Inflammatory macrophage (primary cell): Measurements from ENCODE around the gene HSD17B1.
A peak's percentile ranks its signal among the peaks of the same experiment; 100 is the strongest.

Experiments
- DNase-seq, 2 donors: peaks; one replicate each; pipeline ENCODE4 v3.0.0-alpha.2; 2020 to 2022

Gene HSD17B1

GRCh38 chr17:42568341-42569111, 15.8 kb downstream of the HSD17B1 start:
- DNase-seq = no peak

- DNase-seq = no peak
Observed at GRCh38 chr17:42571435-42572225, 18.9 kb downstream of the HSD17B1 start.

GRCh38 chr17:42573095-42573494, 20.4 kb downstream of the HSD17B1 start:
- no peak for DNase-seq

- DNase-seq = no peak
Observed at GRCh38 chr17:42574463-42574862, 21.7 kb downstream of the HSD17B1 start.

GRCh38 chr17:42577140-42577531, 24.4 kb downstream of the HSD17B1 start:
- DNase-seq = no peak

- peak; percentile 99 for DNase-seq
Observed at GRCh38 chr17:42577532-42578281, 25.0 kb downstream of the HSD17B1 start, which contains the start of gene PSMC3IP. Gene PSMC3IP, minus strand, starts transcription at chr17:42577729. Its CDS starts 43 bp downstream, at chr17:42577686.

- peak; percentile 74 to 79 for DNase-seq
Observed at GRCh38 chr17:42578282-42578869, 25.7 kb downstream of the HSD17B1 start.

GRCh38 chr17:42579794-42580551, 27.2 kb downstream of the HSD17B1 start:
- DNase-seq = no peak

GRCh38 chr17:42581744-42582270, 29.1 kb downstream of the HSD17B1 start:
- no peak for DNase-seq

- peak; percentile 85 to 86 for DNase-seq
Observed at GRCh38 chr17:42584880-42585279, 32.2 kb downstream of the HSD17B1 start.

- DNase-seq = peak; percentile 88 to 89
Observed at GRCh38 chr17:42585353-42585752, 32.6 kb downstream of the HSD17B1 start.

GRCh38 chr17:42586514-42587230, 33.9 kb downstream of the HSD17B1 start:
- no peak for DNase-seq

GRCh38 chr17:42590886-42591285, 38.2 kb downstream of the HSD17B1 start:
- DNase-seq = no peak

GRCh38 chr17:42591411-42591810, 38.7 kb downstream of the HSD17B1 start:
- no peak for DNase-seq

GRCh38 chr17:42596386-42596785, 43.7 kb downstream of the HSD17B1 start:
- DNase-seq = no peak

- no peak for DNase-seq
Observed at GRCh38 chr17:42598905-42599304, 46.2 kb downstream of the HSD17B1 start.

GRCh38 chr17:42603318-42603717, 50.6 kb downstream of the HSD17B1 start:
- no peak for DNase-seq
